Colonic mucosa (tissue), 4 donors: ENCODE results near the gene APOD. TPM values are rescaled to one million over a fixed set of nuclear protein-coding genes. Genes with fewer than 3 reads are reported as not detected.

Experiments used
- DNase-seq: peaks from one replicate; pipeline ENCODE4 v3.0.0-alpha.2; 2020
- H3K27ac ChIP-seq: fragments of 200-600 bp; one replicate; pipeline ENCODE4 v1.8.0; 2021
- H3K27me3 ChIP-seq: fragments of 200-600 bp; one replicate; pipeline ENCODE4 v1.8.0; 2021
- H3K36me3 ChIP-seq: fragments of 200-600 bp; one replicate; pipeline ENCODE4 v1.8.0; 2021
- H3K4me1 ChIP-seq: fragments of 200-600 bp; one replicate; pipeline ENCODE4 v1.8.0; 2021; ENCODE audit warnings: mild to moderate bottlenecking
- H3K4me3 ChIP-seq: fragments of 200-600 bp; one replicate; pipeline ENCODE4 v1.8.0; 2021
- H3K9ac ChIP-seq, 2 donors: one replicate each; pipeline ENCODE4 v1.7.0; 2013; ENCODE audit warnings: control low read depth in 2 of 2, low read depth in 2 of 2, low read length in 2 of 2
- H3K9me3 ChIP-seq: fragments of 200-600 bp; one replicate; pipeline ENCODE4 v1.8.0; 2021
- intact Hi-C: fragments of 100-400 bp; cut with DNase I; formaldehyde crosslinking; loops from one replicate; pipeline ENCODE4 v1.14.1; 2022
- total RNA-seq, 2 donors: library from RNA; stranded (reverse); fragmentation: NEBNext Ultra II Directional in 1 of 2; extraction: Animal tissue kit (Norgen Biotek cat#: 25700) in 1 of 2; gene quantifications; one replicate each; pipeline ENCODE4 v1.2.1, GENCODE V29; 2021
- TF ChIP-seq, protein P1 (sequence below): fragments of 200-600 bp; IDR thresholded peaks from one replicate; pipeline ENCODE4 v1.8.0; 2022; ENCODE audit warnings: antibody characterized with exemption, mild to moderate bottlenecking
- donor health status: healthy.
- donor health status: DM: no; HTN: no; CAD: no.
- donor health status: DM: no; HTN: no; CAD: no.

The APOD gene
- total RNA-seq, 2 donors from 2014 or later = 7.2 to 13.1 TPM

DNA sequence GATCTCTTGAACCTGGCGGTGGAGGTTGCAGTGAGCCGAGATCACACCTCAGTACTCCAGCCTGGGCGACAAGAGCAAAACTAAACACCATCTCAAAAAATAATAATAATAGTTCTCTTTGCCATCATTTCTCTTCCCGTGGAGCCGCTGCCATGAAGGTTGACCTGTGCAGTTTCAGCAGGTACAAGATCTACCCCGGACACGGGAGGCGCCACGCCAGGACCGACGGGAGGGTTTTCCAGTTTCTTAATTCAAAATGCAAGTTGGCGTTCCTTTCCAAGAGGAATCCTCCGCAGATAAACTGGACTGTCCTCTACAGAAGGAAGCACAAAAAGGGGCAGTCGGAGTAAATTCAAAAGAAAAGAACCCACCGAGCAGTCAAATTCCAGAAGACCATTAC, 29.3 kb downstream of the APOD start:
- peaks cover 4% of the 10 kb centered on the region for H3K4me1 ChIP-seq
- intact Hi-C loops = no loop called here
- TF ChIP-seq, protein P1, sequence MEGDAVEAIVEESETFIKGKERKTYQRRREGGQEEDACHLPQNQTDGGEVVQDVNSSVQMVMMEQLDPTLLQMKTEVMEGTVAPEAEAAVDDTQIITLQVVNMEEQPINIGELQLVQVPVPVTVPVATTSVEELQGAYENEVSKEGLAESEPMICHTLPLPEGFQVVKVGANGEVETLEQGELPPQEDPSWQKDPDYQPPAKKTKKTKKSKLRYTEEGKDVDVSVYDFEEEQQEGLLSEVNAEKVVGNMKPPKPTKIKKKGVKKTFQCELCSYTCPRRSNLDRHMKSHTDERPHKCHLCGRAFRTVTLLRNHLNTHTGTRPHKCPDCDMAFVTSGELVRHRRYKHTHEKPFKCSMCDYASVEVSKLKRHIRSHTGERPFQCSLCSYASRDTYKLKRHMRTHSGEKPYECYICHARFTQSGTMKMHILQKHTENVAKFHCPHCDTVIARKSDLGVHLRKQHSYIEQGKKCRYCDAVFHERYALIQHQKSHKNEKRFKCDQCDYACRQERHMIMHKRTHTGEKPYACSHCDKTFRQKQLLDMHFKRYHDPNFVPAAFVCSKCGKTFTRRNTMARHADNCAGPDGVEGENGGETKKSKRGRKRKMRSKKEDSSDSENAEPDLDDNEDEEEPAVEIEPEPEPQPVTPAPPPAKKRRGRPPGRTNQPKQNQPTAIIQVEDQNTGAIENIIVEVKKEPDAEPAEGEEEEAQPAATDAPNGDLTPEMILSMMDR = no peak
- H3K27ac ChIP-seq = no peak overlapping the region
- no peak for DNase-seq
- no peak overlapping the region for H3K9ac ChIP-seq
- H3K9me3 ChIP-seq = no peaks in the 10 kb centered on the region
- H3K4me3 ChIP-seq = no peak overlapping the region
- no peaks in the 10 kb centered on the region for H3K27me3 ChIP-seq
- no peaks in the 10 kb centered on the region for H3K36me3 ChIP-seq

DNA sequence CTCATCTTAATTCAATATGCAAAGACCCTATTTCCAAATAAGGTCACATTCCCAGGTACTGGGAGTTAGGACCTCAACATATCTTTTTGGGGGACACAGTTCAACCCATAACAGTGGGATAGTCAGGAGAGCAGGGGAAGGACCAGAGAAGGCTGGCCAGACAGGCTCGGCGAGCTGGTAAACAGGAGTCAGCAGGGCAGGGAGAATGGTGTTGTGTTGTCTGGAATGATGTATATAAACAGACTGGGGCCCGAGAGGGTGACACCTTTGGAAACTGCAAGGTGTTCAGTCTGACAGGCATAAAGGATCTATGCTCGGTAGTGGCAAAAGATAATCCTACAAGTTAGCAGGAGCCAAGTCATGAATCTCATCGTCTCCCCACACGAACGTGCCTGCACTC, 30.5 kb downstream of the APOD start:
- Histone ChIP-seq H3K9me3 (no peaks in the 10 kb centered on the region), H3K4me3 (no peak overlapping the region), H3K4me1 (peaks cover 4% of the 10 kb centered on the region), H3K36me3 (no peaks in the 10 kb centered on the region), H3K9ac (no peak overlapping the region), H3K27me3 (no peaks in the 10 kb centered on the region), H3K27ac (no peak overlapping the region)
- intact Hi-C loops = no loop called here
- no peak for DNase-seq
- TF ChIP-seq, protein P1 = no peak

DNA sequence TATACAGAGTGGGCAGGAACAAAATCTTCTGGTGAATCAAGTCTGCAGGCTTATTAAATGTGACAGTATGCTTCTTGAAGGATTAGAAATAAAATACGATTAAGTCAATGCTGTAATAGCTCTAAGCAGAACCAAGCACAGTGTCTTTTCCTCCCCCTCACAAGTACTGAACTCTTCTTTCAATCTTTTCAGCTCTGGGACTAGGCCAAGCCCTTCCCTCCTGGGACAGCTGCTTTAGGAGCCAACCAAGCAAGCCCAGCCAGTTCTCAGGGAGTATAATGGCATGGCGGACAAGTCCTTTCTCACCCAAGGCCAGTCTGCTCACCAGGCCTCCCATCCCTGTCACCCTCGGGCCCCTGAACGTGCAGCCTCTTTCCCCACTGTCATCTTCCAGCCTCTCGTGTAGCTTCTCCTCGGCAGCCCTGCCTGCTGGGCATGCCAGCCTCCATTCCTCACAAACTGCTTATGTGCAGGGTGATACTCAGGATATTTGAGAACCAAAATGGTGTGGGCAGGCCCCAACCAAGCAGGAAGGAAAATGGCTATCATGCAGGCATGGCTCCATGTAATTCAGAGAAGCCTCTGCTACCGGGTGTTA, 32.3 kb downstream of the APOD start:
- H3K4me1 ChIP-seq = peaks cover 4% of the 10 kb centered on the region
- DNase-seq = peak; percentile 54
- H3K36me3 ChIP-seq = no peaks in the 10 kb centered on the region
- intact Hi-C loops = no loop called here
- no peak overlapping the region for H3K4me3 ChIP-seq
- no peaks in the 10 kb centered on the region for H3K9me3 ChIP-seq
- peak overlapping the region in 1 of 2 donors; percentile 40 for H3K9ac ChIP-seq
- no peaks in the 10 kb centered on the region for H3K27me3 ChIP-seq
- no peak overlapping the region for H3K27ac ChIP-seq
- TF ChIP-seq, protein P1 = no peak

DNA sequence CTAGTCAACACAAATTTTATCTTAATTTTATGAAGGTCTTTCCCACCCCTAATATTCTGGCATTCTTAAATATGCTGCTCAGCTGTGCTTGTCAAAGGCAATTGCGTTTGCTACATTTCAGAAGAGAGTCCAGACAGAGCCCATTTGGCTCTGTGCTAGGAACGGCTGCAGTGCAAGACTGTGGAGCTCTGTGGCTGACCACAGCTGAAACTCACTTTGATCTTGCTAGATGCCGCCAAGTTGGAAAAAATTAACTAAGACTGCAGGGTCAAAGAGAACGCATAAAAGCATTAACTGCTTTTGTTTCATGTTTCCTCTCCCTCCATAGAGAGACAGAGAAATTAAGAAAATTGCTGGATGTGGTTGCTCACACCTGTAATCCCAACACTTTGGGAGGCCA, 33.0 kb downstream of the APOD start:
- Histone ChIP-seq H3K27ac (peak overlapping the region; percentile 49), H3K9ac (peak overlapping the region in 1 of 2 donors; percentile 0), H3K27me3 (no peaks in the 10 kb centered on the region), H3K36me3 (no peaks in the 10 kb centered on the region), H3K9me3 (no peaks in the 10 kb centered on the region), H3K4me3 (no peak overlapping the region), H3K4me1 (peaks cover 4% of the 10 kb centered on the region)
- TF ChIP-seq, protein P1 = no peak
- DNase-seq = no peak
- intact Hi-C loops = no loop called here

DNA sequence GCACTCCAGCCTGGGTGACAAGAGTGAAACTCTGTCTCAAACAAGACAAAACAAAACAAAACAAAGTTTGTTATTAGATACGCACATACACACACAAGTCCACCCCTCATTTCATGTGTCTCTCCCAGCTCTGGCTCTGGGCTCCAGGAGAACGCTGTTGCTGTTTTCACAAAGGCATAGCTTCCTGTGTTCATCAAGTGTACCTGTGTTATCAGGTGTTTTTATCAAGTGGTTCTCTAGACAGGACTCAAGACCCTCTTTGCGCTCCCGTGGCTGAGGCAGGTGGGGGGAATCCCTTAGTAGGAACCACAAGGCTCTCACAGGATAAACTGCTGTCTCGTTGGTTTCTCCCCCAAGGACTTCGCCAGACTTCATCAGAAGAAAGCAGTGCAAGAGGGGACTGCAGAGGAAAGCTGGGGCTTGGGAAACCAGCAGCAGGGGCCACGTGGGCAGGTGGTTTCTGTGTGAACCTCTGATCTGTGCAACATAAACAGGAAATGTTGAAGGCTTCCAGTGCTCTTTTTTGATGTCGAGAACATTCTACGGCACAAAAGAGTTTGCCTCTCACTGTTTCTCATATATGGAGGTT, 33.7 kb downstream of the APOD start:
- peaks cover 4% of the 10 kb centered on the region for H3K4me1 ChIP-seq
- H3K36me3 ChIP-seq = no peaks in the 10 kb centered on the region
- H3K4me3 ChIP-seq = no peak overlapping the region
- DNase-seq = peak; percentile 59
- peak overlapping the region; percentile 49 for H3K27ac ChIP-seq
- TF ChIP-seq, protein P1 = no peak
- H3K9me3 ChIP-seq = no peaks in the 10 kb centered on the region
- H3K9ac ChIP-seq = peak overlapping the region; percentile 20 to 51
- intact Hi-C loops = no loop called here
- no peaks in the 10 kb centered on the region for H3K27me3 ChIP-seq
